Heart left ventricle (tissue), 13 donors: ENCODE data around the gene BCL3.

ENCODE experiments used
- POLR2A ChIP-seq, 2 donors: fragments of 450-650 bp; IDR thresholded peaks; one replicate each; pipeline ENCODE4 v1.6.1; 2017; ENCODE audit warnings: antibody characterized with exemption in 2 of 2, mild to moderate bottlenecking in 2 of 2, moderate library complexity in 2 of 2
- TF ChIP-seq, protein P1 (sequence below), 12 donors: fragments of 200-600 bp; sonication (generic) in 4 of 12; IDR thresholded peaks; one replicate each; pipeline versions ENCODE4 v1.5.0 to v1.8.0; 2018 to 2022; ENCODE audit warnings: antibody characterized with exemption in 12 of 12, mild to moderate bottlenecking in 5 of 12
- donor health status: ischemic (EF 13 %, LVEDD 7.1; RV severe dilation, severe dysfunction).
- donor health status: DM: no; HTN: yes; CAD: no.
- donor health status: DM: no; HTN: no; CAD: no.
- donor health status: ischemic (EF 25% LVEDD 6.9; RV normal size, moderate dysfunction).
- donor health status: ischemic (EF 25% LVEDD 5.7; RV mildly dilated, moderate dysfunction).
- donor health status: ischemic (EF 35%, LVEDD 5.7; RV mildly dilated, moderate dysfunction).
- donor health status: nonischemic (EF 11% LVEDD 7.7; RV severe dilation, severe dysfunction).
- donor health status: DM: yes; HTN: yes; CAD: no.
- donor health status: PGD.
- donor health status: ischemic (EF 29% LVEDD 5.4; RV normal size, mild dysfunction).
- donor health status: nonischemic (EF 23%, LVEDD 6.1; RV moderate dilation, normal function).

DNA sequence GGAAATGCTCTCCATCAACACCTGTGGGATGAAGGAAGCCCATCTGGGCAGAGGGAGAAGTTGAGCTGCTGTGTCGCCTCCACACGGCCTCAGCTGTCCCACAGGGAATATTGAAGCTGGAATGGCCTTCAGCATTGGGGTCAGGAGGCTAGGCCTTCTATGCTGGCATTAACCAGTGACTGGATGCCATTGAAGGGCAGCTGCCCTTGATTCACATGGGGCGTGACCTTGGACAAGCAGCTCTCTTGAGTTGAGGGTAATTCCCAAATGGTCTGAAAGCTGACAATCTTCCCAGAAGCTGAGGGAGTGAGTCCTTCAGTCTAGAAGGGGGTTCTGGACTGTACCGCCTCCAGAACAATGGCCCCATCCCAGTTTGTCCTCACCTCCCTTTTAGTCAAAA, 6.7 kb downstream of the BCL3 start:
- TF ChIP-seq, protein P1, sequence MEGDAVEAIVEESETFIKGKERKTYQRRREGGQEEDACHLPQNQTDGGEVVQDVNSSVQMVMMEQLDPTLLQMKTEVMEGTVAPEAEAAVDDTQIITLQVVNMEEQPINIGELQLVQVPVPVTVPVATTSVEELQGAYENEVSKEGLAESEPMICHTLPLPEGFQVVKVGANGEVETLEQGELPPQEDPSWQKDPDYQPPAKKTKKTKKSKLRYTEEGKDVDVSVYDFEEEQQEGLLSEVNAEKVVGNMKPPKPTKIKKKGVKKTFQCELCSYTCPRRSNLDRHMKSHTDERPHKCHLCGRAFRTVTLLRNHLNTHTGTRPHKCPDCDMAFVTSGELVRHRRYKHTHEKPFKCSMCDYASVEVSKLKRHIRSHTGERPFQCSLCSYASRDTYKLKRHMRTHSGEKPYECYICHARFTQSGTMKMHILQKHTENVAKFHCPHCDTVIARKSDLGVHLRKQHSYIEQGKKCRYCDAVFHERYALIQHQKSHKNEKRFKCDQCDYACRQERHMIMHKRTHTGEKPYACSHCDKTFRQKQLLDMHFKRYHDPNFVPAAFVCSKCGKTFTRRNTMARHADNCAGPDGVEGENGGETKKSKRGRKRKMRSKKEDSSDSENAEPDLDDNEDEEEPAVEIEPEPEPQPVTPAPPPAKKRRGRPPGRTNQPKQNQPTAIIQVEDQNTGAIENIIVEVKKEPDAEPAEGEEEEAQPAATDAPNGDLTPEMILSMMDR (IDR thresholded peaks at IDR 0.05), result no peak
- TF ChIP-seq POLR2A (IDR thresholded peaks at IDR 0.05), result no peak
